PC-3 (cell line): ENCODE data around the gene EFCAB9.

Experiments
- EZH2phosphoT487 ChIP-seq: fragments of 300-600 bp; sonication (generic); IDR thresholded peaks from 2 replicates; pipeline ENCODE4 v1.6.1; 2018; ENCODE audit warnings: mild to moderate bottlenecking, antibody characterized with exemption, low read length, borderline replicate concordance
- TF ChIP-seq, protein P1 (sequence below): fragments of 300-600 bp; sonication (generic); conservative IDR thresholded peaks from 2 replicates; pipeline ENCODE4 v1.5.1; 2017; ENCODE audit warnings: antibody characterized with exemption, low read depth, mild to moderate bottlenecking, low read length

DNA sequence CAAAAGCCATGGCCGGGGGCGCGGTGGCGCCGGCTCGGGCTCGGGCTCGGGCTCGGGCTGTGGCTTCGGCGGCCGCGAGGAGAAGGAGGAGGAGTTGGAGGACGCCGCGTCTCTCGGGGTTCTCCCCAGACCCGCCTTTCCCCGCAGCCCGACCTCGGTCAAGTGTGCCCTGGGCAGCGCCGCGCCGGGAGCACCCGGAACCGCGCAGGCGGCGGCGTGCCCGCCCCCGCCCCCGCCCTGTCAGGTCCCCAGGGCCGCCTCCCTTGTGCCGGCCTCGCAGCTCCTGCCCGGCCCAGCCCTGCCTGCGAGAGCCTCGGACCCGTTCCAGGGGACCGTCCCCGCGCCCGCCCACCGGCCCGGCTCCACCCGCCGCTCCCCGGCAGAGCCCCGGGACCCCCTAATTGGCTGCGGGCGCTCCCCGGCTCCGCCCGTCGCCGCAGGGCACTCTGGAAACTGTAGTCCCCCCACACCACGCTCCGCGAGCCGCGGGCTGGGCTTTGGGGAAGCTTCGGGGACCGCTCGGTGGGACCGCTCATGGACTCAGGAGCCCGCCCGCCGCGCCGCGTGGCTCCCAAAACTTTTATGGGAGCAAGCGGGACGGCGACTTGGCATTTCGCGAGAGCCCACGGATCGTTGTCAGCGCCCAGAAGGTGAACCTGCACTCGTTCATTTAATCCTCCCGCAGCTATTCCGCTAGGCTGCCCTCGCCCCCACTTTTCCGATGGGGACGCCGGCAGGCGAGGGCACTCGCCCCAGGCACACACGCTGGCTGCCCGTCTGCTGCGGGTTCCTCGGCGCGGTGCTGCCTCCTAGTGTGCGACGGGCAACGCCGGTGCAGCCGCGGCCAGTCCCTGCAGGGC is 5.7 kb upstream of the EFCAB9 start, which contains the start of gene STK10:
- TF ChIP-seq, protein P1, sequence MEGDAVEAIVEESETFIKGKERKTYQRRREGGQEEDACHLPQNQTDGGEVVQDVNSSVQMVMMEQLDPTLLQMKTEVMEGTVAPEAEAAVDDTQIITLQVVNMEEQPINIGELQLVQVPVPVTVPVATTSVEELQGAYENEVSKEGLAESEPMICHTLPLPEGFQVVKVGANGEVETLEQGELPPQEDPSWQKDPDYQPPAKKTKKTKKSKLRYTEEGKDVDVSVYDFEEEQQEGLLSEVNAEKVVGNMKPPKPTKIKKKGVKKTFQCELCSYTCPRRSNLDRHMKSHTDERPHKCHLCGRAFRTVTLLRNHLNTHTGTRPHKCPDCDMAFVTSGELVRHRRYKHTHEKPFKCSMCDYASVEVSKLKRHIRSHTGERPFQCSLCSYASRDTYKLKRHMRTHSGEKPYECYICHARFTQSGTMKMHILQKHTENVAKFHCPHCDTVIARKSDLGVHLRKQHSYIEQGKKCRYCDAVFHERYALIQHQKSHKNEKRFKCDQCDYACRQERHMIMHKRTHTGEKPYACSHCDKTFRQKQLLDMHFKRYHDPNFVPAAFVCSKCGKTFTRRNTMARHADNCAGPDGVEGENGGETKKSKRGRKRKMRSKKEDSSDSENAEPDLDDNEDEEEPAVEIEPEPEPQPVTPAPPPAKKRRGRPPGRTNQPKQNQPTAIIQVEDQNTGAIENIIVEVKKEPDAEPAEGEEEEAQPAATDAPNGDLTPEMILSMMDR, result peak; percentile 86
- TF ChIP-seq EZH2phosphoT487, result no peak
